Naive thymus-derived CD4-positive, alpha-beta T cell (primary cell): ENCODE results near the gene HOXA13. TPM values are rescaled to one million over a fixed set of nuclear protein-coding genes. Genes with fewer than 3 reads are reported as not detected.

Experiments used
- ATAC-seq: fragments of 150-1000 bp; cut with Tn5 transposase; 2 replicates; pipeline ENCODE4 v1.10.0; 2021; ENCODE audit warnings: mild to moderate bottlenecking, moderate library complexity
- CTCF ChIA-PET: fragments of 350-600 bp; sonication (Branson Sonifier 250); formaldehyde crosslinking; loops from one replicate; lab custom pipeline; 2021; ENCODE audit warnings: antibody characterized with exemption; lab: Charles Lee
- POLR2A ChIA-PET: fragments of 350-600 bp; sonication (Branson Sonifier 250); formaldehyde crosslinking; loops from one replicate; lab custom pipeline; 2021; ENCODE audit warnings: antibody characterized with exemption, inconsistent platforms; lab: Charles Lee
- DNase-seq, 9 donors: peaks; one replicate each; pipeline versions ENCODE4 v3.0.0 to v3.0.0-alpha.2; 2020 to 2022; ENCODE audit warnings: mixed read lengths in 1 of 9
- H3K27ac ChIP-seq: one replicate; pipeline ENCODE4 v1.7.0; 2013; ENCODE audit warnings: mild to moderate bottlenecking, low read depth, low read length, moderate library complexity
- H3K27me3 ChIP-seq, 2 donors: one replicate each; pipeline ENCODE4 v1.7.0; 2013; ENCODE audit warnings: low read length in 2 of 2, mild to moderate bottlenecking in 2 of 2, moderate library complexity in 2 of 2; ENCODE audit not compliant: control insufficient read depth in 2 of 2, insufficient read depth in 2 of 2
- H3K36me3 ChIP-seq, 3 experiments: 1 replicate in 2 of 3; 2 replicates in 1 of 3; pipeline ENCODE4 v1.7.0; 2013; ENCODE audit warnings: low read length in 3 of 3, mild to moderate bottlenecking in 3 of 3, moderate library complexity in 1 of 3; ENCODE audit not compliant: insufficient read depth in 3 of 3, control insufficient read depth in 2 of 3
- H3K4me1 ChIP-seq, 2 donors: one replicate each; pipeline ENCODE4 v1.7.0; 2013; ENCODE audit warnings: low read length in 2 of 2, mild to moderate bottlenecking in 2 of 2, moderate library complexity in 1 of 2; ENCODE audit not compliant: control insufficient read depth in 2 of 2, insufficient read depth in 2 of 2
- H3K4me3 ChIP-seq: 2 replicates; pipeline ENCODE4 v1.7.0; 2013; ENCODE audit warnings: mild to moderate bottlenecking, low read length
- H3K9me3 ChIP-seq, 3 experiments: 1 replicate in 2 of 3; 2 replicates in 1 of 3; pipeline ENCODE4 v1.7.0; 2013; ENCODE audit warnings: low read length in 3 of 3; ENCODE audit not compliant: control insufficient read depth in 2 of 3
- H3K27ac Mint-ChIP-seq, 9 donors: one replicate each; pipeline ENCODE4 v1.8.0; 2020 to 2022; ENCODE audit warnings: mixed read lengths in 9 of 9, mild to moderate bottlenecking in 8 of 9, moderate library complexity in 5 of 9, inconsistent platforms in 2 of 9
- H3K27me3 Mint-ChIP-seq, 5 donors: one replicate each; pipeline ENCODE4 v1.8.0; 2021 to 2022; ENCODE audit warnings: mixed read lengths in 5 of 5, mild to moderate bottlenecking in 1 of 5
- H3K36me3 Mint-ChIP-seq, 5 donors: one replicate each; pipeline ENCODE4 v1.8.0; 2020 to 2022; ENCODE audit warnings: mixed read lengths in 5 of 5, mild to moderate bottlenecking in 3 of 5, inconsistent platforms in 1 of 5
- H3K4me1 Mint-ChIP-seq, 7 donors: one replicate each; pipeline ENCODE4 v1.8.0; 2020 to 2022; ENCODE audit warnings: mixed read lengths in 7 of 7, mild to moderate bottlenecking in 3 of 7, inconsistent platforms in 1 of 7
- H3K4me3 Mint-ChIP-seq, 10 donors: one replicate each; pipeline ENCODE4 v1.8.0; 2020 to 2022; ENCODE audit warnings: mild to moderate bottlenecking in 10 of 10, mixed read lengths in 10 of 10, moderate library complexity in 6 of 10, inconsistent platforms in 2 of 10
- H3K9me3 Mint-ChIP-seq, 11 donors: one replicate each; pipeline ENCODE4 v1.8.0; 2020 to 2022; ENCODE audit warnings: mixed read lengths in 11 of 11, mild to moderate bottlenecking in 4 of 11, inconsistent platforms in 1 of 11, moderate library complexity in 1 of 11
- intact Hi-C, 2 donors: fragments of 100-400 bp; cut with micrococcal nuclease; formaldehyde crosslinking; loops; one replicate each; pipeline ENCODE4 v1.15.1; 2023
- polyA plus RNA-seq, 2 donors: library from polyadenylated mRNA; unstranded; fragments of 300-500 nt; fragmentation: Illumina TruSeq; gene quantifications; one replicate each; pipeline ENCODE4 v1.2.3, GENCODE V29; 2021
- total RNA-seq, 6 experiments: library from RNA in 5 of 6; stranded (reverse) in 5 of 6; gene quantifications; 1 replicate in 5 of 6; 2 replicates in 1 of 6; pipeline ENCODE4 v1.2.3 and lab custom pipeline; 2021 to 2026

HOXA13 gene
- total and polyA plus RNA-seq, 7 experiments from 2014 or later: not detected

GRCh38 chr7:27196287-27196767, 3.6 kb downstream of the HOXA13 start:
- H3K36me3 ChIP-seq: no peaks in the 10 kb centered on the region
- Mint-ChIP-seq H3K27ac (peak overlapping the region in 2 of 9 donors; percentile 69), H3K27me3 (peaks cover 78 to 85% (median 80%) of the 10 kb centered on the region in 5 donors), H3K4me1 (peaks cover 9 to 47% (median 36%) of the 10 kb centered on the region in 7 donors), H3K4me3 (no peak overlapping the region), H3K36me3 (peaks cover 0 to 5% (median 0%) of the 10 kb centered on the region in 5 donors), H3K9me3 (peaks cover 0 to 12% (median 0%) of the 10 kb centered on the region in 11 donors)
- H3K27ac ChIP-seq: no peak overlapping the region
- H3K4me1 ChIP-seq: peaks cover 19 to 34% of the 10 kb centered on the region in 2 donors
- ATAC-seq (peak; percentile 55), DNase-seq (peak; percentile 62 to 82 (median 72))
- peaks cover 37 to 69% of the 10 kb centered on the region in 2 donors for H3K27me3 ChIP-seq
- intact Hi-C loops: loop anchor here (1.0 to 10.0 kb wide), 15 partner anchors 34 to 1758 kb away; partner anchors contain the start of gene TRIL (in 1 of the 2)
- ChIA-PET POLR2A (interaction anchor here (0.7 kb wide), 1 partner anchor 723 kb away, joined by 3 read pairs; no protein-coding TSS in a partner anchor), CTCF (interaction anchor here (0.6 to 2.4 kb wide), 19 partner anchors 9 to 901 kb away, joined by 3 to 17 read pairs (median 4); no protein-coding TSS in a partner anchor)
- H3K9me3 ChIP-seq: no peaks in the 10 kb centered on the region
- H3K4me3 ChIP-seq: no peak overlapping the region

- peaks cover 82 to 88% (median 85%) of the 10 kb centered on the region in 5 donors for H3K27me3 Mint-ChIP-seq
- CTCF ChIA-PET: interaction anchor here (0.5 to 2.4 kb wide), 12 partner anchors 11 to 885 kb away, joined by 3 to 17 read pairs (median 8); no protein-coding TSS in a partner anchor
- no peak overlapping the region for H3K27ac Mint-ChIP-seq
- H3K4me3 ChIP-seq: no peak overlapping the region
- peaks cover 28 to 70% of the 10 kb centered on the region in 2 donors for H3K27me3 ChIP-seq
- DNase-seq (no peak), ATAC-seq (no peak)
- peaks cover 9 to 23% of the 10 kb centered on the region in 2 donors for H3K4me1 ChIP-seq
- intact Hi-C loops: loop anchor here (5.0 to 10.0 kb wide), 5 partner anchors 33 to 1760 kb away; partner anchors contain the start of gene TRIL (in 1 of the 2)
- POLR2A ChIA-PET: no interaction called here
- H3K36me3 Mint-ChIP-seq: peaks cover 0 to 2% (median 0%) of the 10 kb centered on the region in 5 donors
- no peaks in the 10 kb centered on the region for H3K9me3 ChIP-seq
- no peak overlapping the region for H3K27ac ChIP-seq
- H3K4me1 Mint-ChIP-seq: peaks cover 6 to 40% (median 28%) of the 10 kb centered on the region in 7 donors
- H3K36me3 ChIP-seq: no peaks in the 10 kb centered on the region
- H3K9me3 Mint-ChIP-seq: peaks cover 0 to 12% (median 0%) of the 10 kb centered on the region in 11 donors
- H3K4me3 Mint-ChIP-seq: peak overlapping the region in 2 of 10 donors; percentile 5 to 51
Measured at GRCh38 chr7:27194686-27195379, 5.1 kb downstream of the HOXA13 start.

GRCh38 chr7:27194002-27194352, 5.9 kb downstream of the HOXA13 start:
- intact Hi-C loops: loop anchor here (10.0 kb wide), 4 partner anchors 981 to 1761 kb away; partner anchors contain the start of gene TRIL (in 1 of the 2)
- peak overlapping the region in 2 of 9 donors; percentile 31 to 66 for H3K27ac Mint-ChIP-seq

GRCh38 chr7:27193335-27194001, 6.4 kb downstream of the HOXA13 start:
- no peak for DNase-seq
- intact Hi-C loops: loop anchor here (10.0 kb wide), 4 partner anchors 981 to 1761 kb away; partner anchors contain the start of gene TRIL (in 1 of the 2)

More at GRCh38 chr7:27194002-27194352, 5.9 kb downstream of the HOXA13 start:
- Mint-ChIP-seq H3K9me3 (peaks cover 0 to 12% (median 0%) of the 10 kb centered on the region in 11 donors), H3K4me1 (peaks cover 14 to 48% (median 33%) of the 10 kb centered on the region in 7 donors), H3K4me3 (peak overlapping the region in 7 of 10 donors; percentile 11 to 84 (median 68)), H3K36me3 (peaks cover 0 to 4% (median 0%) of the 10 kb centered on the region in 5 donors), H3K27me3 (peaks cover 87 to 93% (median 92%) of the 10 kb centered on the region in 5 donors)
- ChIA-PET CTCF (interaction anchor here (0.5 to 1.8 kb wide), 2 partner anchors 15 to 589 kb away, joined by 3 to 4 read pairs; no protein-coding TSS in a partner anchor), POLR2A (no interaction called here)
- Histone ChIP-seq H3K4me1 (peaks cover 13 to 25% of the 10 kb centered on the region in 2 donors), H3K36me3 (no peaks in the 10 kb centered on the region), H3K27ac (no peak overlapping the region), H3K9me3 (no peaks in the 10 kb centered on the region), H3K27me3 (peaks cover 28 to 77% of the 10 kb centered on the region in 2 donors), H3K4me3 (no peak overlapping the region)
- ATAC-seq (no peak), DNase-seq (no peak)

GRCh38 chr7:27192546-27193334, 7.2 kb downstream of the HOXA13 start:
- ATAC-seq: peak; percentile 62
- peaks cover 87 to 93% (median 92%) of the 10 kb centered on the region in 5 donors for H3K27me3 Mint-ChIP-seq
- no peak for DNase-seq
- intact Hi-C loops: loop anchor here (10.0 kb wide), 4 partner anchors 982 to 1762 kb away; partner anchors contain the start of gene TRIL (in 1 of the 2)
- H3K36me3 Mint-ChIP-seq: peaks cover 0 to 4% (median 0%) of the 10 kb centered on the region in 5 donors
- H3K9me3 Mint-ChIP-seq: peaks cover 0 to 6% (median 0%) of the 10 kb centered on the region in 11 donors
- Histone ChIP-seq H3K36me3 (no peaks in the 10 kb centered on the region), H3K9me3 (no peaks in the 10 kb centered on the region), H3K4me1 (peaks cover 21 to 34% of the 10 kb centered on the region in 2 donors), H3K27me3 (peaks cover 33 to 78% of the 10 kb centered on the region in 2 donors), H3K4me3 (peak overlapping the region; percentile 14), H3K27ac (no peak overlapping the region)
- H3K4me1 Mint-ChIP-seq: peaks cover 21 to 50% (median 34%) of the 10 kb centered on the region in 7 donors
- CTCF ChIA-PET: interaction anchor here (1.0 kb wide), 1 partner anchor 825 kb away, joined by 3 read pairs; no protein-coding TSS in a partner anchor
- POLR2A ChIA-PET: interaction anchor here (0.6 kb wide), 1 partner anchor 398 kb away, joined by 3 read pairs; no protein-coding TSS in a partner anchor
- H3K4me3 Mint-ChIP-seq: peak overlapping the region in 9 of 10 donors; percentile 70 to 84 (median 74)
- peak overlapping the region in 1 of 9 donors; percentile 30 for H3K27ac Mint-ChIP-seq

More at GRCh38 chr7:27193335-27194001, 6.4 kb downstream of the HOXA13 start:
- Histone ChIP-seq H3K27me3 (peaks cover 26 to 77% of the 10 kb centered on the region in 2 donors), H3K9me3 (no peaks in the 10 kb centered on the region), H3K36me3 (no peaks in the 10 kb centered on the region), H3K27ac (no peak overlapping the region), H3K4me3 (no peak overlapping the region), H3K4me1 (peaks cover 14 to 27% of the 10 kb centered on the region in 2 donors)
- ChIA-PET POLR2A (no interaction called here), CTCF (no interaction called here)
- Mint-ChIP-seq H3K4me3 (peak overlapping the region; percentile 14 to 84 (median 60)), H3K9me3 (peaks cover 0 to 12% (median 0%) of the 10 kb centered on the region in 11 donors), H3K36me3 (peaks cover 0 to 4% (median 0%) of the 10 kb centered on the region in 5 donors), H3K27ac (peak overlapping the region in 2 of 9 donors; percentile 31 to 66), H3K4me1 (peaks cover 18 to 50% (median 34%) of the 10 kb centered on the region in 7 donors), H3K27me3 (peaks cover 87 to 93% (median 92%) of the 10 kb centered on the region in 5 donors)
- no peak for ATAC-seq
